ENCODE data around the gene PTBP2. TPM values are rescaled to one million over a fixed set of nuclear protein-coding genes. Genes with fewer than 3 reads are reported as not detected.

The PTBP2 gene
- total RNA-seq, 1 experiment from 2014 or later: 14.3 TPM

DNA sequence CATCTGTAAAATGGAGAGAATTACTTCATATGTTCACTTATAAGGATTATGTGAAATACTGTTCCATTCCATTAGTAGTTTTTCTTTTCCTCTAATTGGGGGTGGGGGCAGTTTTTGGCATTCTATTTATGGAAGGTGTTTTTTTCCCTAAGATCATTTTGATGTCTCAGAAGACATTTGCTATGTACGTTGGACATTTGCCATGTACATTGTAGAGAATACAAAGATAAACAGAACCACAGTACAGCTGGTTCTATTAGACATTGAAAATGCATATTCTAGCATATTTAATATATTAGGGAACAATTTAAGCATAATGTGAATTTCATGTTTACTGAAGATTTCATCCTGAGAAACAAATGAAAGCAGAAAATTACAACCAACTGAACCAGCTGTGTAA is 98.5 kb downstream of the PTBP2 start:
- DNase-seq (ENCODE audit: low read depth): no peak

DNA sequence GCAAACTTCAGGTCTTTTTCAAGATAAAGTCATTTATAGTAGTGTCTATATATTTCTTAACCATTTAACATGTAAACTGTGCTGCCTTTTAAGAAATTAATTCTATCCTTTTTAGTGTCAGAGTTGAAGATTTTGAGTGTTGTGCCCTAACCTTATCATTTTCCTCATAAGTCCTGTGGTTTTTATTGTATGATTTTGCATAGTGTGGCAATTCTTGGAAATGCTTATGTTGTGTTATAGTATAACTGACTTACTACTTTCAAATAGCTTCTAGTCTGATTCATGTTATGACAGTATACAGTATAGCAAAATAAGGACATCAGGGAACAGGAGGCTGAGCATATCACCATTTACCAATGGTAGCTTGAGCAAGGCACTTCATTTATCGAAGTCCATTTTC is 99.1 kb downstream of the PTBP2 start:
- no peak for DNase-seq (ENCODE audit: low read depth)

DNA sequence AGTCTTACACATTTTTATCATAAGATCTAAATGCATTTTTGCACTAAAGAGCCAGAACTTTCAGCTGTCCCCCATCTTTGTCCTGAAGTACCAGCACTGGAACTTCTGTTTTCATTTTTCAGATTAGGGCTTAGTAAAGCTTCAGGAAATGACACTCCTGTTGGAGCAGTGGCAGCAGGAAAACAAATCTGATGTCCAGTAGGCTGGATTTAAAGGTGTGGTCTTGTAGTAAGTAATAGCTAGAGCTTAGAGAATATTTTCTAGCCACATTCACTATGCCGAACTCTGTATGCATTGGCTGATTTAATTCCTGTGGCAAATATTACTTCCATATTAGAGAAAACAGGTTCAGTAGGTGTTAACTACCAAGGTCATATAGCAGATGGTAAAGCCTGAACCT is 103.6 kb downstream of the PTBP2 start:
- DNase-seq (ENCODE audit: low read depth): no peak

DNA sequence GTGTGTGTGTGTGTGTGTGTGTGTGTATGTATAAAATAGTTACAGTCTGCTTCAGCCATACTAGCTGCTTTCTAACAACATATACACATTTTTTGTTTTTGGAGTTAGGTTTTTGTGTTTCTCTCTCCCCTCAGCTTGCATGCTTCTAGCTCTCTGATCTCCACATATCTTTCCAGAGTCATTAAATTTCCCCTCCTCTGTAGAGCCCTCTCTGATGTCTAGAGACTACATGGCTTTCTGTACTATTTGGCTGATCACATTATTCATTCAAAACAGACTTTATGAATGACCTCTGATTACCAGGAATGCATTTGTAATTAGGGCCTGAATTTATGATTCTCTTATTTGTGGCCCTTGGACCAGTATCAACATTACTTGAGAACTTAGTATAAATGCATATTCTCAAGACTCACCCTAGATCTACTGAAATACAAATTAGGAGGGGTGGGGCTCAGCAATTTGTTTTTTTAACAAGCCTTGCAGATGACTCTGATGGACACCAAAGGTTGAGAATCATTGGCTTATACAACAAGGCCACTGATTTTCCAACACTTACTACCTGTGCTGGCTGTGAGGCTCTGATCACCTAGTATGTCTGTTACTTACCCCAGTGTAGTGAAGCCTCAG is 104.5 kb downstream of the PTBP2 start:
- no peak for DNase-seq (ENCODE audit: low read depth)

DNA sequence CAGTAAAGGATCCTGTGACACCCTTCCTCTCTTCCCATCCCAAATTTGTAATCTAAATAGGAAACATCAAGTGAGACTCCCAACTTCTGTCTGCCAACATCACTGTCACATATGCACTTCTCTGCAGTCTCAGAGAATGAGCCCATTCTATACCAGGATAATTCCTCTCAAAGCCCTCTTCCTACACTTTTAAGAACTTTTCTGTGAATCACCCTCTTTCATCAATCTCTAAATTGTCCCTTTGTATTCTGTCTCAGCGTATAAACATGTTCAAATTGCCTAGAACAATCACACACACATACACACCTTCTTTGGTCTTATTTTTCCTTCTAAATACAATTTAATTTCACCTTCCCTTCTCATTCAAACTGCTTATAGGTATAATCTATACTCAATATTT is 111.8 kb downstream of the PTBP2 start:
- DNase-seq (ENCODE audit: low read depth): no peak

DNA sequence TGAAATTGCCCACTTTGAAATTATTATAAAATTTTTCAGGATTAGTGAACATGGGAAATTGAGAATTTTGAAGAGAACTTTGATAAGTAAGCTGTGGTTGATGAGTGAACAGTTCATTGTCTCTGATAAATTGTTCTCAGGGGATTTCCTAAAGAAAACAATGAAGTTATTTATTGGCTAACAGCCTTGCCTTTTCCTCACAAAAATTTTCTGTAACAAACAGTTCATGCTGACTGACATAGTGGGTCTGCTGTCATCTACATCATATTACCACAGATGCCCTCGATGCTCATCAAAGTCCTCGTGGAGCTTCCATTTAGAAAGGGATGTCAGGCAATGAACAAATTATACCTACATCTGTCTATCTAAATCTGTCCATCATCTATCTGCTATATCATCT is 113.4 kb downstream of the PTBP2 start:
- no peak for DNase-seq (ENCODE audit: low read depth)

DNA sequence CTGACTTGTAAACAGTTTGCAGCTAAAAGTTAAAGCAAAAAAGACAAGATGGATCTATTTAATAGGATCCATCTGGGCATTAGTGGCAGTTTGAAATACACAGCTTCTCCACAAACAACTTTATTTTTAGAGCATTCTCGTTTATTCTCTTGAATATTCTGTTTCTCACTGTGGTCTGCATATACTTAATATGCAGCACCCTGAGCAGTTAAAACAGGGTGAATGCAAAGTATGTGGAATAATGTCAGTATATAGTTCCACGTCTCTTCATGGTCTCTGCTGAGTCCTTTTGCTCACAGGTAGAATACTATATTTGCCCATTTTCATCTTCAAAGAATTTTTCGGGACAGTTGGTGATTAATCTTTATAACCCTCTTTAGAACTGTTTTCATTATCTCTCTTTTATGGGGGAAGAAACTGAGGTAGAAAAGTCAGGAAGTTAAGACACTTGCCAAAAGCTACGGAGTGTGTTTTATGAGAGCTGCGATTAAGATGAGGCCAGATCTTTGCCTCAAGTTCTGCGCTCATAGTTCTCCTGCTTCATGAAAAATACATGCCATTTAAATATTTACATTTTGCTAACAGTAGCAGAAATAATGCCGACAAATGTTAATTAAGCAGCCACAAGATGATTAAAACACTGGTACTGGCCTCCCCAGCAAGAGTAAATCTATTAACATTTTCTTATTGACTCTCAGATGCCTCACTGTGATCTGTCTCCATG is 115.6 kb downstream of the PTBP2 start:
- DNase-seq (ENCODE audit: low read depth): no peak

DNA sequence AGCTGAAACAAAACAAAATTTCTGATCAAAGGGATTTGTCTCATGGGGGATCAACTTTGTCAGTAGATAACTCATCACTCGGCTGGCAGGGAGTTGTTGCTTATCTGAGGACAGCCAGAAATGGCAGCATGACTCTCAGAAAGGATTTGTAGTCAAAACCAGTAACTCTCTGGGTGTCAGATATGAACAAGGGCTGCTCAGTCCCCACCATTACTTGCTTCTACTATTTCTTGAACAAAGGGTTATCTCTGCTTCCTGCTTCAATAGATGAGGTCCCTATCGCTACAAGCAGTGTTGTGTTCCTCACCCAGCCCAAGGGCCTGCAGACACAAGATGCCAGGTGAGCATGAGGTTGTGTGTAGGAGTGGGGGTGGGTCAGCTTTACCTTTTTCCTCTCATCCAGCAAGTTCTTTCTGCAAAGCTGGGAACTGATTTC is 116.2 kb downstream of the PTBP2 start:
- DNase-seq (ENCODE audit: low read depth): no peak

DNA sequence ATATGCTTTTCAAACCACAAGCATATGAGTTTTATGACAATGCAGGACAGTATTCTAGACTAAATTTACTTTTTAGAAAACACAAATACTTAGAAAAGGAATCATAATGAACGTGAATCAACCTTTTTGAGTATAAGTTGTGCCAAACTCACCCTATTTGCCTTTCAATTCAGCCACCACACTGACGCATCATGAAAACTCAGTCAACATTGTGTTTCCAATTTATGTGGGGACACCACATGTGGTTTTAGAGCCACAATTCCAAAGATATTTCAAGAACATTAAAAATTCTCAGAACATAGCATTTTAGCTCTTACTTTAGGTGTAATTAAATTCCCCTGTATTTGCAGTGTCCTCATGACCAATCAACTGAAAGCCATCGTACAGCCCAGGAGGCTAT is 118.8 kb downstream of the PTBP2 start:
- no peak for DNase-seq (ENCODE audit: low read depth)

DNA sequence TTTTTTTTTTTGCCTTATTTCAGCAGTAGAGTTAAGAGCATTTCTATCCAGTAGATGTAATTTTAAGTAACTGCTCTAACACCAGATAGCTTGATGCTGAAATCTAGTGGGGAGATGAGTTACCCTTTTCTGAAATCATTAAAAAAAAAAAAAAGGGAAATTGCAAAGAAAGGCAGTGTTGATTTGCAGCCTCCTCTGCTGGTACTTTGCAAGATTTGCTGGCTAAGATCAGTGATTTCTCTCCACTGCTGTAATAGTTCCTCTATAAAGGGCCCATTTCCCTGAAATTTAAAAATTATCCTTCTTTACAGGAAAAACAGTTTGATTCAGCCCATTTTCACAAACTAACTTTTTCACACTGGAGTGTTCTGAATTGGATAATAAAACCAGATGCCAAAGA is 120.6 kb downstream of the PTBP2 start:
- DNase-seq (ENCODE audit: low read depth): no peak

DNA sequence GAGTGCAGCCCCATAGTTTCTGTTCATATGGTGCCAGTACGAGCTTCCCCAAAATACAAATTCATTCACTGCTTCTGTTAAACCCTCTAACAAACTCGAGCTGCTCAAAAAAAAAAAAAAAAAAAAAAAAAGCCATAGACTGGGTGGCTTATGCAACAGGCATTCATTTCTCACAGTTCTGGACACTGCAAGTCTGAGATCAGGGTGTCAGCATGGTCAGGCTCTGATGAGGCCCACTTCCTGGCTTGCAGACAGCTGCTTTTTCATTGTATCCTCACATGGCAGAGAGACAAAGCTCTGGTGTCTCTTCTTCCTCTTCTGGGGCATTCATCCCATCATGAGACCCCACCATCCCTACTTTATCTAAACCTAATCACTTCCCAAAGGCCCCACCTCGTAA is 121.6 kb downstream of the PTBP2 start:
- DNase-seq (ENCODE audit: low read depth): peak; percentile 17

DNA sequence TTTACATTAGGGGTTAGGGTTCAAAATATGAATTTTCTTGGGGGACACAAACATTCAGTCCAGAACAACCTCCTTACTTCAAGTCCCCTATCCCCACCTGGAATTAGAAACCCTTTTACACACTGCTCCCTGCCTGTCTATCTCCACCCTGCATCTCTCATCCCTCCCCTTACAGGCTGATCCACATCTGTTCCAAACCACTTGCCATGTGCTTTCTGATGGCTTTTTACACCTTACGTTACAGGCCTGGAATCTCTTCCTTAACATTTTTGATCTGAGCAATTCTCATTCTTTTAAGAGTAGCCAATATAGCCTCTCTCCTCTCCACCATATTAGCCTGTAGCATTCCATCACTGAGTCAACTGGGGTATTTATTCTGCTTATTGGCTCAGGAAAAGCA is 122.0 kb downstream of the PTBP2 start:
- DNase-seq (ENCODE audit: low read depth): no peak

DNA sequence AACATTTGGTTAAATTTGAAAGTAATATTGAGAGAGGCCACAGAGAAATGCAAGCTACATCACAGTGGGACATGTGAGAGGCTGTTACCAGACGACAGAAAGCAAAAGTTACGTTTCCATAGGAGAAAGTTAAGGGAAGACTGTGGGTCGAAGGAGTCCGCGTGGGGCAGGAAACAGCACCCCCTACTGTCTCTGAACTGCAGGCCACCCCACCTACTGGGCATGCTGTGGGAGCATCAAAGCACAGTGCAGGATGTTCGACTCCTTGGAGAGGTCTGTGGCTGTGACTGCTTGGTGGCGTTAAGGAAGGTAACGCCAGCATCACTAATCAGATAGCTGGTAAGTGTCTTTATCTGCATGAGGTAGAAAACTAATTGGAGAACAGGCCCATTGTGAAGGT is 123.9 kb downstream of the PTBP2 start:
- DNase-seq (ENCODE audit: low read depth): peak; percentile 56

DNA sequence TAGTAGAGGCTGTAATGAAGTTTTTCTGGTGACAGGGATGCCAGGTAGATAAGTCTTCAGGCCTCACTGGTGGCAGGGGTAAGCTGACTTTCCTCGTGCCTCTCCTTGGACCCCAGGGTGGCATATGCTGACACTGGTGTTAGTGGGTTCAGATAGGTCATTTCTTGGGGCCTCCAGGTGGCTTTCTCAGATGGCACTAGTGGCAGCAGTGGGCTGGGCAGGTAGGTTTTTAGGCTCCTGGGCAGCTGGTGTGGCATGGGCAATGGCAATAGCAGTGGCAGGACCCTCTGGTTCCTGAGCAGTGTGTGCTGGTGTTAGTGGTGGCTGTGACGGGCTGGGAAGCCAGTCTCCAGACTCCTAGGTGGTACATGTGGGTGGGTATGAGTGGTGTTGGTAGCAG is 140.3 kb downstream of the PTBP2 start:
- no peak for DNase-seq (ENCODE audit: low read depth)

DNA sequence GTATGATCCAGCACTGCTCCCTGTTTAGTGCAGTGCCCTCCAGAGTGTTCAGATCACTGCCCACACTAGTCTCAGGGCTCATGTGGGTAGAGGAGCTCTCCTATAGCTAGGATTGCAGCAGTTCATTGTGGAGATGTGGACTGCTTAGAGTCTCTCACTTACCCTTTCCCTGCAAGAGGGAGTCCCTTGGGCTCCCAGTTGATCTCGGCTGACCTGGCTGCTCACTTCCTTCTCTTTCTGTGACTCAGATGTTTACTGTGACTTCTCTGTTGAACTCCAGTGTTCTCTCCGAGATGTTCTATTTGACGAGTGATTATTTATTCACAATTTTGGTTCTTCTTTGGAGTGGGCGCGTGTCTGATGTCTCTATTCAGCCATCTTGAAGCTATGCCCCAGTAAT is 141.9 kb downstream of the PTBP2 start:
- DNase-seq (ENCODE audit: low read depth): no peak
